Activated B cell treated with CpG ODN at 0.5 μM for 24 hours (primary cell): Measurements from ENCODE around the gene NOTCH4. TPM values are rescaled to one million over a fixed set of nuclear protein-coding genes. Genes with fewer than 3 reads are reported as not detected.

ENCODE experiments used
- ATAC-seq: fragments of 200-7000 bp; cut with Tn5 transposase; one replicate; pipeline ENCODE4 v1.10.0; 2021; ENCODE audit warnings: low read depth, mild to moderate bottlenecking, moderate library complexity
- CTCF ChIA-PET: fragments of 350-600 bp; sonication (Branson Sonifier 250); formaldehyde crosslinking; loops from one replicate; lab custom pipeline; 2021; ENCODE audit warnings: antibody characterized with exemption; lab: Charles Lee
- POLR2A ChIA-PET: fragments of 350-600 bp; sonication (Branson Sonifier 250); formaldehyde crosslinking; loops from one replicate; lab custom pipeline; 2021; ENCODE audit warnings: antibody characterized with exemption; lab: Charles Lee
- DNase-seq: peaks from one replicate; pipeline ENCODE4 v3.0.0; 2022
- H3K27ac Mint-ChIP-seq: one replicate; pipeline ENCODE4 v1.8.0; 2020; ENCODE audit warnings: mixed read lengths
- H3K27me3 Mint-ChIP-seq: one replicate; pipeline ENCODE4 v1.8.0; 2021; ENCODE audit warnings: mixed read lengths
- H3K36me3 Mint-ChIP-seq: one replicate; pipeline ENCODE4 v1.8.0; 2021; ENCODE audit warnings: low read depth, mixed read lengths
- H3K4me1 Mint-ChIP-seq: one replicate; pipeline ENCODE4 v1.8.0; 2021; ENCODE audit warnings: mixed read lengths
- H3K4me3 Mint-ChIP-seq: one replicate; pipeline ENCODE4 v1.8.0; 2020; ENCODE audit warnings: mild to moderate bottlenecking, mixed read lengths
- H3K9me3 Mint-ChIP-seq: one replicate; pipeline ENCODE4 v1.8.0; 2020; ENCODE audit warnings: mixed read lengths
- intact Hi-C: fragments of 100-400 bp; cut with micrococcal nuclease; formaldehyde crosslinking; loops from one replicate; pipeline ENCODE4 v1.15.1; 2024
- total RNA-seq: library from RNA; stranded (reverse); gene quantifications from 2 replicates; pipeline ENCODE4 v1.2.3, GENCODE V29; 2022
- TF ChIP-seq, protein P1 (sequence below): fragments of 200-600 bp; IDR thresholded peaks from one replicate; pipeline ENCODE4 v1.8.0; 2022; ENCODE audit warnings: antibody characterized with exemption, mild to moderate bottlenecking

The NOTCH4 gene
- total RNA-seq, 1 donor from 2014 or later, result 3.3 TPM

DNA sequence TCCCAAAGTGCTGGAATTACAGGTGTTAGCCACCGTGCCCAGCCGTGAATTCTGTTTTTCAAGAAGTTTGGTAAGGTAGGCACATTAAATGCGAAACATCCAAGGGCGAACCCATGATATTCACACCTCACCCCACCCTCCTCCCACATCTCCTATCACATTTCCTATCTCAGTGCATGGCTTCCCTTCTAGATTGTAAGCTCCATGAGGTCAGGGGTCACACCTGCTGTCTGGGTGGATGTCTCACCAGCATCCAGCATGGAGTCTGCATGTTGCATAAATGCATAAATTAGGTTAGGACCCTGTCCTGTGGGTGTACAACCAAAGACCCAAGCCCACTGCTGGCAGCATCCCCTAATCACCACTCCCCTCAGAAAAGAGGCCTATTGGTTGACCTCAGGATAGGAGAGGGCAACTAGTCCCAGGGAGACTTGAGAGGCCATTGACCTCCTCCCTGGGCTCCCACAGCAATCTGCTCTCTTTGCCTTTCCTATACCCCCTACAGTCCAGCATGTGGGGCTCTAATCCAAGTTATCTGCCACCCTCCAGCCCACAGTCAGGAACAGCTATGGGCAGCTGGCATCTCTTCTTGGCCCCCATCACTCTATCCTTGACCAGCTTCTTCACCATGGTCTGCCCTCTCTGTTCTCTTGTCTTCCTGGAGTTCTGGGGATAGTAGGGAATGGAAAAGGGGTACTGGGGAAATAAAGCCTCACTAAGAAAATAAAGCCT lies 76.3 kb downstream of the NOTCH4 start:
- intact Hi-C loops, result no loop called here
- H3K27me3 Mint-ChIP-seq, result peaks cover 46% of the 10 kb centered on the region

DNA sequence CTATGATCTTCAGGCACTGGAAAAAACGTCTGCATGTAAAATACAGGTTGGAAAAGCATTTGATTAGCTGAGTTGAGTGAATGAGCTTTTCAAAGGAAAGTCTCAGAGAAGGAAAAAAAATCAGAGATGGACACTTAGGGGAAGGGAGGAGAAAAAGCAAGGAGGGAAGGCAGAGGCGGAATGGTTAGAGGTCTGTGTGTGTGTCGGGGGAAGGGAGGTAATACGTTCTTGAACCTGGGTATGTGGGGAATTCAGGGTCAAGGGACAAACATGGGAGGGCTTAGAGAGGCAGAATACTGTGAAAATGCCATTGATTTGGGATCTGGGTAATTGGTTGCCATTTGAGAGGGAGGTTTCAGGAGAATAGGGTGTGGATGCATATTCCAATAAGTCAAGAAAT lies 77.2 kb downstream of the NOTCH4 start:
- CTCF ChIA-PET, result no interaction called here
- Mint-ChIP-seq H3K27me3 (peaks cover 46% of the 10 kb centered on the region), H3K4me3 (no peak overlapping the region), H3K36me3 (no peaks in the 10 kb centered on the region), H3K9me3 (no peaks in the 10 kb centered on the region), H3K27ac (no peak overlapping the region), H3K4me1 (peaks cover 16% of the 10 kb centered on the region)
- ATAC-seq (no peak), DNase-seq (no peak)
- POLR2A ChIA-PET, result interaction anchor here (0.7 kb wide), 1 partner anchor 177 kb away, joined by 3 read pairs; no protein-coding TSS in a partner anchor
- intact Hi-C loops, result no loop called here
- TF ChIP-seq, protein P1, sequence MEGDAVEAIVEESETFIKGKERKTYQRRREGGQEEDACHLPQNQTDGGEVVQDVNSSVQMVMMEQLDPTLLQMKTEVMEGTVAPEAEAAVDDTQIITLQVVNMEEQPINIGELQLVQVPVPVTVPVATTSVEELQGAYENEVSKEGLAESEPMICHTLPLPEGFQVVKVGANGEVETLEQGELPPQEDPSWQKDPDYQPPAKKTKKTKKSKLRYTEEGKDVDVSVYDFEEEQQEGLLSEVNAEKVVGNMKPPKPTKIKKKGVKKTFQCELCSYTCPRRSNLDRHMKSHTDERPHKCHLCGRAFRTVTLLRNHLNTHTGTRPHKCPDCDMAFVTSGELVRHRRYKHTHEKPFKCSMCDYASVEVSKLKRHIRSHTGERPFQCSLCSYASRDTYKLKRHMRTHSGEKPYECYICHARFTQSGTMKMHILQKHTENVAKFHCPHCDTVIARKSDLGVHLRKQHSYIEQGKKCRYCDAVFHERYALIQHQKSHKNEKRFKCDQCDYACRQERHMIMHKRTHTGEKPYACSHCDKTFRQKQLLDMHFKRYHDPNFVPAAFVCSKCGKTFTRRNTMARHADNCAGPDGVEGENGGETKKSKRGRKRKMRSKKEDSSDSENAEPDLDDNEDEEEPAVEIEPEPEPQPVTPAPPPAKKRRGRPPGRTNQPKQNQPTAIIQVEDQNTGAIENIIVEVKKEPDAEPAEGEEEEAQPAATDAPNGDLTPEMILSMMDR, result no peak

More for the DNA sequence above, 76.3 kb downstream of the NOTCH4 start:
- ChIA-PET CTCF (no interaction called here), POLR2A (interaction anchor here (0.7 kb wide), 1 partner anchor 178 kb away, joined by 3 read pairs; no protein-coding TSS in a partner anchor)
- Mint-ChIP-seq H3K4me1 (peaks cover 18% of the 10 kb centered on the region), H3K4me3 (no peak overlapping the region), H3K9me3 (no peaks in the 10 kb centered on the region), H3K36me3 (no peaks in the 10 kb centered on the region), H3K27ac (no peak overlapping the region)
- DNase-seq (no peak), ATAC-seq (no peak)
- TF ChIP-seq, protein P1, result no peak

DNA sequence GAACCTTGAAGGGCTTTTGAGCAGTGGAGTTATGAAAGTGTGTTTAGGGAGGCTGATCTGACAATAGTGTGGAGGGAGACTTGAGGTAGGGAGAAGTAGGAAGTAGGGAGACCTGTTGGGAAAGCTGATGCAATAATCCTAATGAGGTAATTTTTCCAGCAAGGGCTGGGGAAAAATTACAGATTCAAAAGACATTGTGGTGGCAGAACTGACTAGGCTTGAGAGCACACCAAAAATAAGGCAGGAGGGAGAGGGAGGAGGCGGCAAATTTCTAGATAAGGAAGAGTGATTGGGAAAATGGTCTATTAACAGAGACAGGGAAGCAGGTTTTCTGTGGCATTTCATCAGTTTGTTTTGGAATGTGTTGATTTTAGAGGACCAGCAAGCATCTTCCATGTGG lies 77.6 kb downstream of the NOTCH4 start:
- Mint-ChIP-seq H3K27me3 (peaks cover 47% of the 10 kb centered on the region), H3K4me3 (no peak overlapping the region), H3K27ac (no peak overlapping the region)

More for the DNA sequence above, 77.6 kb downstream of the NOTCH4 start:
- ChIA-PET POLR2A (no interaction called here), CTCF (no interaction called here)
- DNase-seq (no peak), ATAC-seq (no peak)
- intact Hi-C loops, result no loop called here
- Mint-ChIP-seq H3K36me3 (no peaks in the 10 kb centered on the region), H3K9me3 (no peaks in the 10 kb centered on the region), H3K4me1 (peaks cover 16% of the 10 kb centered on the region)
- TF ChIP-seq, protein P1, result no peak

Other genes starting within 250 kb of the NOTCH4 start
- gene C4A, start 242.0 kb downstream of the NOTCH4 start, total RNA-seq, result 4.6 and 6.8 TPM in 2 replicates
- 5.1 and 5.3 TPM in 2 replicates for gene C4B, start 209.3 kb downstream of the NOTCH4 start, total RNA-seq
- 0.10 TPM in 1 of 2 replicates, not detected in the other for gene CYP21A2, start 185.7 kb downstream of the NOTCH4 start, total RNA-seq
- 5.9 and 12.4 TPM in 2 replicates for gene TNXB, start 114.7 kb downstream of the NOTCH4 start, total RNA-seq
- 144 and 148 TPM in 2 replicates for gene ATF6B, start 95.8 kb downstream of the NOTCH4 start, total RNA-seq
- 4.1 and 4.4 TPM in 2 replicates for gene FKBPL, start 93.8 kb downstream of the NOTCH4 start, total RNA-seq
- gene PRRT1, start 72.1 kb downstream of the NOTCH4 start, total RNA-seq, result not detected in 2 replicates
- gene PPT2, start 69.9 kb downstream of the NOTCH4 start, total RNA-seq, result 1.8 and 3.0 TPM in 2 replicates
- gene EGFL8, start 59.5 kb downstream of the NOTCH4 start, total RNA-seq, result 2.2 and 3.4 TPM in 2 replicates
- 26.4 and 27.0 TPM in 2 replicates for gene AGPAT1, start 48.0 kb downstream of the NOTCH4 start, total RNA-seq
- 39.7 and 41.8 TPM in 2 replicates for gene RNF5, start 45.7 kb downstream of the NOTCH4 start, total RNA-seq
- gene AGER, start 39.8 kb downstream of the NOTCH4 start, total RNA-seq, result 23.5 and 30.8 TPM in 2 replicates
- 134 and 153 TPM in 2 replicates for gene PBX2, start 33.9 kb downstream of the NOTCH4 start, total RNA-seq
- 185 and 199 TPM in 2 replicates for gene GPSM3, start 31.4 kb downstream of the NOTCH4 start, total RNA-seq
- not detected in 2 replicates for gene TSBP1, start 147.8 kb upstream of the NOTCH4 start, total RNA-seq
- gene BTNL2, start 183.1 kb upstream of the NOTCH4 start, total RNA-seq, result not detected in 2 replicates
- 2,835 and 3,035 TPM in 2 replicates for gene HLA-DRA, start 215.8 kb upstream of the NOTCH4 start, total RNA-seq